Liver (tissue), 3 donors: ENCODE results near the gene NAMPT.

Source experiments
- CTCF ChIP-seq: fragments of 150-350 bp; IDR thresholded peaks from 2 replicates; pipeline ENCODE4 v1.5.1; 2017; ENCODE audit warnings: improper control_type of control experiment, low read depth, low read length; ENCODE audit not compliant: missing input control
- SP1 ChIP-seq: IDR thresholded peaks from 2 replicates; pipeline ENCODE4 v1.6.1; 2018; ENCODE audit warnings: antibody characterized with exemption, mild to moderate bottlenecking
- YY1 ChIP-seq: IDR thresholded peaks from 2 replicates; pipeline ENCODE4 v1.6.1; 2016; ENCODE audit warnings: antibody characterized with exemption, mild to moderate bottlenecking
- ZBTB33 ChIP-seq: IDR thresholded peaks from 2 replicates; pipeline ENCODE4 v1.6.1; 2016; ENCODE audit warnings: antibody characterized with exemption
- TF ChIP-seq, protein P1 (sequence below): IDR thresholded peaks from 2 replicates; pipeline ENCODE4 v1.6.1; 2016; ENCODE audit warnings: antibody characterized with exemption, mild to moderate bottlenecking
- TF ChIP-seq, protein P2 (sequence below): IDR thresholded peaks from 2 replicates; pipeline ENCODE4 v1.6.1; 2016; ENCODE audit warnings: antibody characterized with exemption
- donor health status: healthy.
- donor health status: healthy.

- TF ChIP-seq, protein P1, sequence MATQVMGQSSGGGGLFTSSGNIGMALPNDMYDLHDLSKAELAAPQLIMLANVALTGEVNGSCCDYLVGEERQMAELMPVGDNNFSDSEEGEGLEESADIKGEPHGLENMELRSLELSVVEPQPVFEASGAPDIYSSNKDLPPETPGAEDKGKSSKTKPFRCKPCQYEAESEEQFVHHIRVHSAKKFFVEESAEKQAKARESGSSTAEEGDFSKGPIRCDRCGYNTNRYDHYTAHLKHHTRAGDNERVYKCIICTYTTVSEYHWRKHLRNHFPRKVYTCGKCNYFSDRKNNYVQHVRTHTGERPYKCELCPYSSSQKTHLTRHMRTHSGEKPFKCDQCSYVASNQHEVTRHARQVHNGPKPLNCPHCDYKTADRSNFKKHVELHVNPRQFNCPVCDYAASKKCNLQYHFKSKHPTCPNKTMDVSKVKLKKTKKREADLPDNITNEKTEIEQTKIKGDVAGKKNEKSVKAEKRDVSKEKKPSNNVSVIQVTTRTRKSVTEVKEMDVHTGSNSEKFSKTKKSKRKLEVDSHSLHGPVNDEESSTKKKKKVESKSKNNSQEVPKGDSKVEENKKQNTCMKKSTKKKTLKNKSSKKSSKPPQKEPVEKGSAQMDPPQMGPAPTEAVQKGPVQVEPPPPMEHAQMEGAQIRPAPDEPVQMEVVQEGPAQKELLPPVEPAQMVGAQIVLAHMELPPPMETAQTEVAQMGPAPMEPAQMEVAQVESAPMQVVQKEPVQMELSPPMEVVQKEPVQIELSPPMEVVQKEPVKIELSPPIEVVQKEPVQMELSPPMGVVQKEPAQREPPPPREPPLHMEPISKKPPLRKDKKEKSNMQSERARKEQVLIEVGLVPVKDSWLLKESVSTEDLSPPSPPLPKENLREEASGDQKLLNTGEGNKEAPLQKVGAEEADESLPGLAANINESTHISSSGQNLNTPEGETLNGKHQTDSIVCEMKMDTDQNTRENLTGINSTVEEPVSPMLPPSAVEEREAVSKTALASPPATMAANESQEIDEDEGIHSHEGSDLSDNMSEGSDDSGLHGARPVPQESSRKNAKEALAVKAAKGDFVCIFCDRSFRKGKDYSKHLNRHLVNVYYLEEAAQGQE, result no peak
- TF ChIP-seq CTCF (no peak), ZBTB33 (no peak), YY1 (no peak), SP1 (no peak)
- TF ChIP-seq, protein P2, sequence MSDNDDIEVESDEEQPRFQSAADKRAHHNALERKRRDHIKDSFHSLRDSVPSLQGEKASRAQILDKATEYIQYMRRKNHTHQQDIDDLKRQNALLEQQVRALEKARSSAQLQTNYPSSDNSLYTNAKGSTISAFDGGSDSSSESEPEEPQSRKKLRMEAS, result no peak
Measured at GRCh38 chr7:106283501-106283830, 1.3 kb downstream of the NAMPT start.
